GM21619 (cell line): ENCODE measurements around the gene AMBP.

Experiments used
- ATAC-seq: cut with Tn5 transposase; IDR thresholded peaks from one replicate; pipeline ENCODE4 v1.9.1; 2021; ENCODE audit not compliant: unreplicated experiment

AMBP gene

GRCh38 chr9:114033397-114034103 lies 44.5 kb downstream of the AMBP start:
- ATAC-seq, result no peak

GRCh38 chr9:114031948-114032840 lies 45.9 kb downstream of the AMBP start:
- no peak for ATAC-seq

GRCh38 chr9:114031037-114031630 lies 47.0 kb downstream of the AMBP start:
- no peak for ATAC-seq

- no peak for ATAC-seq
These were observed 47.7 kb downstream of the AMBP start for GRCh38 chr9:114030364-114030763.

GRCh38 chr9:114029311-114030170 lies 48.6 kb downstream of the AMBP start:
- ATAC-seq, result no peak

- ATAC-seq, result no peak
These were observed 49.5 kb downstream of the AMBP start for GRCh38 chr9:114028646-114029045.

- ATAC-seq, result no peak
These were observed 50.1 kb downstream of the AMBP start for GRCh38 chr9:114027863-114028465.

- no peak for ATAC-seq
These were observed 50.8 kb downstream of the AMBP start for GRCh38 chr9:114027159-114027862.

- no peak for ATAC-seq
These were observed 51.8 kb downstream of the AMBP start for GRCh38 chr9:114026335-114026734.

- ATAC-seq, result no peak
These were observed 52.3 kb downstream of the AMBP start for GRCh38 chr9:114025760-114026159.

- ATAC-seq, result no peak
These were observed 52.8 kb downstream of the AMBP start for GRCh38 chr9:114025196-114025753.

- ATAC-seq, result no peak
These were observed 54.1 kb downstream of the AMBP start for GRCh38 chr9:114023961-114024360.

GRCh38 chr9:114021578-114021977 lies 56.5 kb downstream of the AMBP start:
- no peak for ATAC-seq

GRCh38 chr9:114017741-114018715 lies 60.1 kb downstream of the AMBP start:
- ATAC-seq, result no peak

- no peak for ATAC-seq
These were observed 61.3 kb downstream of the AMBP start for GRCh38 chr9:114016629-114017423.

GRCh38 chr9:114016101-114016500 lies 62.0 kb downstream of the AMBP start:
- no peak for ATAC-seq

GRCh38 chr9:114015607-114016006 lies 62.5 kb downstream of the AMBP start:
- ATAC-seq, result no peak

- ATAC-seq, result no peak
These were observed 64.1 kb downstream of the AMBP start for GRCh38 chr9:114014044-114014443.
